Measurements from ENCODE around the gene CHIT1.

CHIT1 gene

DNA sequence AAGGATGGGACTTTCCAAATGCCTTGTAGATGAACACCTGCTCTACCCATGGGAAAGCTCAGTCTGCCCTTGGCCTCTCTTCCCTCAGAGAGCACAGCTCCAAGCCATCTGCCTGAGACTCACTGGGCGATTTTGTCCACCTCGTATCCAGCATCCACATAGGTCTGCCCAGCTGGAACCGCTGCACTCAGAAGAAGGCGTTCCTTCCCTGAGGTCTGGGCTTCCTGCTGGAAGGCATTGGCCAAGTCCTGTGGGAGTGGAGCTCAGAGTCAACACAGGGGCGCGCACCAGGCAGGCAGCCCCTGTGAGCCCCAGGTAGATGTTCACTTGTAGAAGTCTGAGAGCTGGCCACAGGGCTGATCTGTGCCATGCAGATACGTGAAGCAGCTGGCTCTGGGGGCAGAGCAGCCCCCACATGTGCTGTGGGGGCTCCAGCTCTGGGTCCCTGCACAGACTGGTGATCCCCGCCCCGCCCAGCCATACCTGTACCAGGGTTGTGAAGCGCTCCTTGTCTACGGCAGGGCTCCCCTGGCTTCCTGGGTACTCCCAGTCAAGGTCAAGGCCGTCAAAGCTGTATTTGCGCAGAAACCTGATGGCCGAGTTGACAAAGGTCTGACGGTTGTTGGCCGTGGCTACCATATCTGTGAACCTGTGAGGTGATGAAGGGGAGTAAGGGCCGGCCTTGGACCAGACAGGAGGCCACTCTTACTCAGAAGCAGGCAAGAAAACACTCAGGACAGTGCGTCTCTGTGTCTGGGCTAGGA is 6.3 kb downstream of the CHIT1 start:
- no peak for DNase-seq (ENCODE audit: low read depth)
- TF ChIP-seq, protein P1, sequence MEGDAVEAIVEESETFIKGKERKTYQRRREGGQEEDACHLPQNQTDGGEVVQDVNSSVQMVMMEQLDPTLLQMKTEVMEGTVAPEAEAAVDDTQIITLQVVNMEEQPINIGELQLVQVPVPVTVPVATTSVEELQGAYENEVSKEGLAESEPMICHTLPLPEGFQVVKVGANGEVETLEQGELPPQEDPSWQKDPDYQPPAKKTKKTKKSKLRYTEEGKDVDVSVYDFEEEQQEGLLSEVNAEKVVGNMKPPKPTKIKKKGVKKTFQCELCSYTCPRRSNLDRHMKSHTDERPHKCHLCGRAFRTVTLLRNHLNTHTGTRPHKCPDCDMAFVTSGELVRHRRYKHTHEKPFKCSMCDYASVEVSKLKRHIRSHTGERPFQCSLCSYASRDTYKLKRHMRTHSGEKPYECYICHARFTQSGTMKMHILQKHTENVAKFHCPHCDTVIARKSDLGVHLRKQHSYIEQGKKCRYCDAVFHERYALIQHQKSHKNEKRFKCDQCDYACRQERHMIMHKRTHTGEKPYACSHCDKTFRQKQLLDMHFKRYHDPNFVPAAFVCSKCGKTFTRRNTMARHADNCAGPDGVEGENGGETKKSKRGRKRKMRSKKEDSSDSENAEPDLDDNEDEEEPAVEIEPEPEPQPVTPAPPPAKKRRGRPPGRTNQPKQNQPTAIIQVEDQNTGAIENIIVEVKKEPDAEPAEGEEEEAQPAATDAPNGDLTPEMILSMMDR (IDR thresholded peaks at IDR 0.05; ENCODE audit: insufficient read depth, low read depth, low read length, missing control alignments), result no peak
- H3K4me3 ChIP-seq (ENCODE audit: low read depth, low read length), result no peak overlapping the region

DNA sequence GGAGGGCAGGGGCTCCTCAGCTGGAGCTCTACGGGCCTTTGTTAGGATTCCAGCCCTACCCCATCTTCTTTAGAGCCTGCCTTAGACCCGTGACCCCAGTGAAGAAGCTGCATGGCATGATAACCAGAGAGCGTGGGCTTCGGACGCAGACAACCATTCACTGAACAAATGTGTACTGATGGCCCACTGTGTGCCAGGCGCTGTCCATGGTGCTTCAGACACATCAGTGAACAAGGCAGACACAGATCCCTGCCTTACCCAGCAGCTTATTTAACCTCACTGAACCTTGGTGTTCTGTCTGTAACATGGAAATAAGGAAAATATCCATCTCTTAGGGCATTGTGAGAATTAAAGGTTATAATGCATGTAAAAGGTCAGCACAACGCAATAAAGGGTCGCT is 9.5 kb downstream of the CHIT1 start:
- TF ChIP-seq, protein P1 (IDR thresholded peaks at IDR 0.05; ENCODE audit: insufficient read depth, low read depth, low read length, missing control alignments), result no peak
- no peak for DNase-seq (ENCODE audit: low read depth)
- no peak overlapping the region for H3K4me3 ChIP-seq (ENCODE audit: low read depth, low read length)

DNA sequence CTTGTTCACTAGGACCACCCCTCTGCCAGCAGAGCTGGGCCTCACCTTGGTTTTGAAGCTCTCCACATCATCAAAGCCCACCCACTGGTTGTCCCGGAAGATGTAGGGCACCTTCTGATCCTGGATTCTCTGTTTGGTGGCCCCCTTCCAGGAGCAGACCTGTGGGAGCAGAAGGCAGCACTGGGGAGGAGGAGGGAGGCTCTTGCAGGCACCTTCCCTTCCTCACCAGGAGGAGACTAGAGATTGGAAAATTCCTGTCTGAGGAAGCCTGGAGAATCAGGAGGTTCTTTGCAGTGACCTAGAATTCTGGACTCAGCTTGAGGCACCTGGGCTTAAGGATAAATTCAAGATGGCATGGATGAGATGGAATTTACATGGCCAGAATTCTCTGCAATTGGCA is 10.3 kb downstream of the CHIT1 start:
- no peak overlapping the region for H3K4me3 ChIP-seq (ENCODE audit: low read depth, low read length)
- no peak for DNase-seq (ENCODE audit: low read depth)
- TF ChIP-seq, protein P1 (IDR thresholded peaks at IDR 0.05; ENCODE audit: insufficient read depth, low read depth, low read length, missing control alignments), result no peak

DNA sequence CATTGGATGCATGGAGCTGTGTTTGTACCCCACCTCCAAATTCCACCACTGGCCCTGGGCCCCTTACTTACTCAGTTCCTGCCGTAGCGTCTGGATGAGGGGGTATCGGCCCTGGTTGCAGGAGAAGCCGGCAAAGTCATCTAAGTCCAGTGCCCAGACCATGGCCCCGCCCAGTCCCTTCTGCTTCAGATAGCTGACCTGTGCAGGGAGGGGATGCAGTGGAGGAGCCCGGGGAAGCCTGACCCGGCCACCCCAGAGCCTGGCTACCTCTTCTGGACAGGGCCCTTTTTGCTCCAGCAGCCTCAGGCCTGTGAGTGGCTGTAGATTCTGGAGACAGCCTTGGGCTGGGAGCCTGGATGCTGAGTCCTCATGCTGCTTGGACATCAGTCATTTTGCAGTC is 11.8 kb downstream of the CHIT1 start:
- TF ChIP-seq, protein P1 (IDR thresholded peaks at IDR 0.05; ENCODE audit: insufficient read depth, low read depth, low read length, missing control alignments), result no peak

DNA sequence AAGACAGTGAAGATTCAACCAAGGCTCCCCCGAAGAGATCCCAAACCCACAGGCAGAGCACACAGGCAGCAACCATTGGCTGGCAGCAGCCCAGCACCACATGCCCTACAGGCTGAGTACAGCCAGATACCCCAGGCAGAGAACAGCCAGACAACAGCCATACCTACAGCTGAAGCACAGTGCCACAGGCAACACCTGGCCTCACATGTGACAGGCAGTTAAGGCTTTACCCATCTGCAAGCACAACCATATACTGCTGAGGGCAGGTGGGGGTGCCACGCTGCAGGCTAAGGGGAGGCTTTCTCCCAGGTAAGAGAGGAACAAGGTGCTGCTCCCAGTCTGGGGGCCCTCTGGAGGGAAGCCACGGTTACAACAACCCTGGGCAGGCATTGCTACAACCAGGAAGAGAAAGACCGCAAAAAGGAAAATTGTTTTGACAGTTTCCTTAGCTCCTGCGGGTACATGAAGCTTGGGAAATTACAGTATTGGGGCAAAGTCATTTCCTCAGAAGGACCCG is 12.3 kb downstream of the CHIT1 start:
- no peak for DNase-seq (ENCODE audit: low read depth)
- TF ChIP-seq, protein P1 (IDR thresholded peaks at IDR 0.05; ENCODE audit: insufficient read depth, low read depth, low read length, missing control alignments), result no peak
- no peak overlapping the region for H3K4me3 ChIP-seq (ENCODE audit: low read depth, low read length)

More for the DNA sequence above, 11.8 kb downstream of the CHIT1 start:
- H3K4me3 ChIP-seq (ENCODE audit: low read depth, low read length), result no peak overlapping the region
- DNase-seq (ENCODE audit: low read depth), result no peak

DNA sequence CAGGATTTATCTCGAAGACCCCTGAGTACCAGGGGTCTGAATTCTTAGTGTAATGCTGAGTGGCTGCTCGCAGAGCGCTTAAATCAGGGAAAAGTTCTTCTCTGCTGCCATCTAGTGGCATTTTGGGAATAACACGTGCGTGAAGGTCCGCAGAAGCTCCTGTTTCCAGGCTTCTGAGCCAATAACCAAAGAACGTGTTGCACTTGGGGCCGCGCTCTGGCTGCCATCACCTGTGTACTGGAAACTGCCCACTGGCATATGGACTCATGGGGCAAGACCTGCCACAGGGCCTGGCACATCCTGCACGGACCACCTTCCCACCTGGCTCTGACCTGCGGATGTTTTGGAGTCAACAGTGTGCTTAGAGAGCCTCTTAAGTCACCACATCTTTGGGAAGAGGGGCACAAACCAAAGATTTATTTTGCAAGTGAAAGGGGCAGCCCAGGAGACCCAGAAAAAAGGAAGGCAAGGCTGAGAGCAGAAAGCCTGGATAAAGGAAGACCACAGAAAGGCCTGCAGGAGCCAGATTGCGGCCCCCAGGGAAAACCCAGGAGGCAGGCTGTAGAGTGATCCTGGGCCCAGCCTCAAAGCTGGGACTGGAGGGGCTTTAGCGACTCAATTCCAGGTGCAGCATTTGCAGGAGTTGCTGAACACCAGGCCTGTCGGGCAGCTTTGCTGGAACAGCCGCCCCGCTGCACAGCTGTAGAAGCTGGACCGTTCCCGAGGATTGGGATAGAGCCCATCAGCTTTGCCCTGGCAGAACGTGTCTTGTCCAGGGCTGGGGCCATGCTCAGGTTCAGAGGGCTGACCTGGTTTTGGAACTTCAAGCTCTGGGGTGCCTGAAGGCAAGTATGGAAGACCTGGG is 13.0 kb downstream of the CHIT1 start:
- TF ChIP-seq, protein P1 (IDR thresholded peaks at IDR 0.05; ENCODE audit: insufficient read depth, low read depth, low read length, missing control alignments), result peak; percentile 71
- peak; percentile 75 for DNase-seq (ENCODE audit: low read depth)
- H3K4me3 ChIP-seq (ENCODE audit: low read depth, low read length), result no peak overlapping the region

Data from GM12865 (cell line).